ENCODE measurements around the gene USP8.
"Not testable (repeated sequence)": the region's sequence is repeated elsewhere in the genome, so short reads cannot be mapped to it uniquely, and the experiment has no call there.

The USP8 gene

GRCh38 chr15:50452927-50453326, 28.7 kb downstream of the USP8 start:
- no peak for DNase-seq

- no peak for DNase-seq
Measured at GRCh38 chr15:50458348-50459112, 34.3 kb downstream of the USP8 start.

- DNase-seq: no peak
Measured at GRCh38 chr15:50463423-50464358, 39.5 kb downstream of the USP8 start.

- no peak for DNase-seq
Measured at GRCh38 chr15:50471072-50471471, 46.9 kb downstream of the USP8 start.

- no peak for DNase-seq
Measured at GRCh38 chr15:50476143-50476542, 51.9 kb downstream of the USP8 start.

- no peak for DNase-seq
Measured at GRCh38 chr15:50484781-50485180, 60.6 kb downstream of the USP8 start.

- no peak for DNase-seq
Measured at GRCh38 chr15:50485389-50485788, 61.2 kb downstream of the USP8 start.

- no peak for DNase-seq
Measured at GRCh38 chr15:50487287-50487686, 63.1 kb downstream of the USP8 start.

- no peak for DNase-seq
Measured at GRCh38 chr15:50493625-50494024, 69.4 kb downstream of the USP8 start.

- not testable (repeated sequence) for DNase-seq
Measured at GRCh38 chr15:50494547-50494946, 70.3 kb downstream of the USP8 start.

- DNase-seq: no peak
Measured at GRCh38 chr15:50496692-50497091, 72.5 kb downstream of the USP8 start.

GRCh38 chr15:50500352-50500751, 76.1 kb downstream of the USP8 start:
- no peak for DNase-seq

- DNase-seq: no peak
Measured at GRCh38 chr15:50501815-50502214, 77.6 kb downstream of the USP8 start.

- no peak for DNase-seq
Measured at GRCh38 chr15:50503144-50503543, 78.9 kb downstream of the USP8 start.

GRCh38 chr15:50505656-50506055, 81.5 kb downstream of the USP8 start:
- not testable (repeated sequence) for DNase-seq

- no peak for DNase-seq
Measured at GRCh38 chr15:50506121-50506520, 81.9 kb downstream of the USP8 start.

- DNase-seq: no peak
Measured at GRCh38 chr15:50513001-50513400, 88.8 kb downstream of the USP8 start.

- DNase-seq: no peak
Measured at GRCh38 chr15:50519740-50520425, 95.7 kb downstream of the USP8 start.

- DNase-seq: no peak
Measured at GRCh38 chr15:50523851-50524251, 99.6 kb downstream of the USP8 start.

- DNase-seq: no peak
Measured at GRCh38 chr15:50531163-50531562, 107.0 kb downstream of the USP8 start.

- DNase-seq: no peak
Measured at GRCh38 chr15:50531766-50532165, 107.6 kb downstream of the USP8 start.

GRCh38 chr15:50542887-50543210, 118.6 kb downstream of the USP8 start:
- no peak for DNase-seq

GRCh38 chr15:50543556-50543955, 119.4 kb downstream of the USP8 start:
- no peak for DNase-seq

- DNase-seq: no peak
Measured at GRCh38 chr15:50544368-50544767, 120.2 kb downstream of the USP8 start.

Data from NCI-H1092 (cell line).